Activated CD8-positive, alpha-beta memory T cell treated with anti-CD3 and anti-CD28 coated beads, Interleukin-2, amount 10 ng/mL, durations not matched to agents 7 days and 5 days (primary cell): ENCODE data around the gene AMER1. TPM values are rescaled to one million over a fixed set of nuclear protein-coding genes. Genes with fewer than 3 reads are reported as not detected.
"Not testable (repeated sequence)": the region's sequence is repeated elsewhere in the genome, so short reads cannot be mapped to it uniquely, and the experiment has no call there.

ENCODE experiments used
- ATAC-seq: fragments of 150-1000 bp; cut with Tn5 transposase; one replicate; pipeline ENCODE4 v1.10.0; 2021; ENCODE audit warnings: moderate library complexity
- CTCF ChIA-PET: fragments of 350-600 bp; sonication (Branson Sonifier 250); formaldehyde crosslinking; loops from one replicate; lab custom pipeline; 2021; ENCODE audit warnings: antibody characterized with exemption; lab: Charles Lee
- DNase-seq: peaks from one replicate; pipeline ENCODE4 v3.0.0-alpha.2; 2020
- H3K27ac Mint-ChIP-seq: one replicate; pipeline ENCODE4 v1.8.0; 2021; ENCODE audit warnings: mild to moderate bottlenecking, mixed read lengths
- H3K27me3 Mint-ChIP-seq: one replicate; pipeline ENCODE4 v1.8.0; 2021; ENCODE audit warnings: mixed read lengths
- H3K36me3 Mint-ChIP-seq: one replicate; pipeline ENCODE4 v1.8.0; 2021; ENCODE audit warnings: mild to moderate bottlenecking, mixed read lengths
- H3K4me1 Mint-ChIP-seq: one replicate; pipeline ENCODE4 v1.8.0; 2021; ENCODE audit warnings: mixed read lengths
- H3K4me3 Mint-ChIP-seq: one replicate; pipeline ENCODE4 v1.8.0; 2021; ENCODE audit warnings: mild to moderate bottlenecking, moderate library complexity, mixed read lengths
- H3K9me3 Mint-ChIP-seq: one replicate; pipeline ENCODE4 v1.8.0; 2022; ENCODE audit warnings: low read depth, mixed read lengths
- total RNA-seq, 2 experiments: library from RNA; stranded (reverse); gene quantifications; one replicate each; pipeline ENCODE4 v1.2.3, GENCODE V29; 2021

Gene AMER1
- 1 to 10 TPM; 3.6 to 4.1 TPM for total RNA-seq

- peak; percentile 64 for ATAC-seq
- peak within 1 kb of the TSS; percentile 89 for H3K27ac Mint-ChIP-seq
- no peaks in the 10 kb centered on the region for H3K36me3 Mint-ChIP-seq
- no peaks in the 10 kb centered on the region for H3K9me3 Mint-ChIP-seq
- CTCF ChIA-PET = no interaction called here
- peaks cover 9% of the 10 kb centered on the region for H3K4me1 Mint-ChIP-seq
- H3K27me3 Mint-ChIP-seq = no peaks in the 10 kb centered on the region
- DNase-seq = no peak
- peak within 1 kb of the TSS; percentile 80 for H3K4me3 Mint-ChIP-seq
These were observed at the start of gene AMER1 for GRCh38 chrX:64205441-64205734. Gene AMER1, minus strand, starts transcription at chrX:64205708. Its CDS starts 12,422 bp downstream, at chrX:64193286.

- DNase-seq (no peak), ATAC-seq (no peak)
- CTCF ChIA-PET = no interaction called here
- no peak within 1 kb of the TSS for H3K4me3 Mint-ChIP-seq
- peaks cover 1% of the 10 kb centered on the region for H3K4me1 Mint-ChIP-seq
- H3K27me3 Mint-ChIP-seq = no peaks in the 10 kb centered on the region
- no peaks in the 10 kb centered on the region for H3K9me3 Mint-ChIP-seq
- no peak within 1 kb of the TSS for H3K27ac Mint-ChIP-seq
- no peaks in the 10 kb centered on the region for H3K36me3 Mint-ChIP-seq
These were observed 24.8 kb upstream of the AMER1 start, which contains the start of gene ASB12 for GRCh38 chrX:64230123-64230970. Gene ASB12, minus strand, starts transcription at chrX:64230607. Its CDS starts 4,957 bp downstream, at chrX:64225650.

GRCh38 chrX:64229154-64229553, 23.6 kb upstream of the AMER1 start:
- no peaks in the 10 kb centered on the region for H3K9me3 Mint-ChIP-seq
- no peak overlapping the region for H3K27ac Mint-ChIP-seq
- H3K36me3 Mint-ChIP-seq = no peaks in the 10 kb centered on the region
- peaks cover 1% of the 10 kb centered on the region for H3K4me1 Mint-ChIP-seq
- H3K27me3 Mint-ChIP-seq = no peaks in the 10 kb centered on the region
- DNase-seq (no peak), ATAC-seq (no peak)
- CTCF ChIA-PET = no interaction called here
- H3K4me3 Mint-ChIP-seq = no peak overlapping the region

- ATAC-seq = no peak
- H3K27me3 Mint-ChIP-seq = no peaks in the 10 kb centered on the region
- H3K36me3 Mint-ChIP-seq = no peaks in the 10 kb centered on the region
- H3K9me3 Mint-ChIP-seq = no peaks in the 10 kb centered on the region
- no peak overlapping the region for H3K4me3 Mint-ChIP-seq
- CTCF ChIA-PET = no interaction called here
- peaks cover 14% of the 10 kb centered on the region for H3K4me1 Mint-ChIP-seq
- no peak for DNase-seq
- H3K27ac Mint-ChIP-seq = no peak overlapping the region
These were observed 12.5 kb upstream of the AMER1 start for GRCh38 chrX:64218023-64218422.

GRCh38 chrX:64213989-64214388, 8.5 kb upstream of the AMER1 start:
- H3K27ac Mint-ChIP-seq, H3K9me3 Mint-ChIP-seq, ATAC-seq, H3K4me1 Mint-ChIP-seq, CTCF ChIA-PET, DNase-seq, H3K36me3 Mint-ChIP-seq, H3K4me3 Mint-ChIP-seq, H3K27me3 Mint-ChIP-seq: not testable (repeated sequence)

GRCh38 chrX:64206556-64207162, 1.2 kb upstream of the AMER1 start:
- H3K27me3 Mint-ChIP-seq = no peaks in the 10 kb centered on the region
- ATAC-seq (no peak), DNase-seq (no peak)
- no peaks in the 10 kb centered on the region for H3K36me3 Mint-ChIP-seq
- CTCF ChIA-PET = interaction anchor here (1.2 kb wide), 1 partner anchor 10 kb away, joined by 3 read pairs; no protein-coding TSS in a partner anchor
- peaks cover 9% of the 10 kb centered on the region for H3K4me1 Mint-ChIP-seq
- H3K4me3 Mint-ChIP-seq = peak overlapping the region; percentile 80
- H3K9me3 Mint-ChIP-seq = no peaks in the 10 kb centered on the region
- peak overlapping the region; percentile 89 for H3K27ac Mint-ChIP-seq

GRCh38 chrX:64205735-64206501, 410 bp upstream of the AMER1 start:
- Mint-ChIP-seq H3K36me3 (no peaks in the 10 kb centered on the region), H3K4me1 (peaks cover 9% of the 10 kb centered on the region), H3K9me3 (no peaks in the 10 kb centered on the region), H3K27ac (peak overlapping the region; percentile 89), H3K27me3 (no peaks in the 10 kb centered on the region), H3K4me3 (peak overlapping the region; percentile 80)
- CTCF ChIA-PET = interaction anchor here (1.2 kb wide), 1 partner anchor 11 kb away, joined by 3 read pairs; no protein-coding TSS in a partner anchor
- DNase-seq = peak; percentile 92
- ATAC-seq = peak; percentile 93

- Mint-ChIP-seq H3K4me1 (peaks cover 9% of the 10 kb centered on the region), H3K4me3 (peak overlapping the region; percentile 80), H3K27ac (no peak overlapping the region), H3K9me3 (no peaks in the 10 kb centered on the region), H3K27me3 (no peaks in the 10 kb centered on the region), H3K36me3 (no peaks in the 10 kb centered on the region)
- DNase-seq (peak; percentile 41), ATAC-seq (no peak)
- CTCF ChIA-PET = no interaction called here
These were observed 637 bp downstream of the AMER1 start for GRCh38 chrX:64204701-64205440.

- DNase-seq (no peak), ATAC-seq (no peak)
- no peaks in the 10 kb centered on the region for H3K36me3 Mint-ChIP-seq
- peaks cover 9% of the 10 kb centered on the region for H3K4me1 Mint-ChIP-seq
- H3K4me3 Mint-ChIP-seq = peak overlapping the region; percentile 56
- no peaks in the 10 kb centered on the region for H3K9me3 Mint-ChIP-seq
- H3K27ac Mint-ChIP-seq = no peak overlapping the region
- CTCF ChIA-PET = no interaction called here
- H3K27me3 Mint-ChIP-seq = no peaks in the 10 kb centered on the region
These were observed 1.3 kb downstream of the AMER1 start for GRCh38 chrX:64204252-64204651.

- Mint-ChIP-seq H3K9me3 (no peaks in the 10 kb centered on the region), H3K27me3 (no peaks in the 10 kb centered on the region), H3K4me1 (peaks cover 8% of the 10 kb centered on the region), H3K4me3 (no peak overlapping the region), H3K36me3 (no peaks in the 10 kb centered on the region), H3K27ac (no peak overlapping the region)
- DNase-seq = no peak
- ATAC-seq = no peak
- CTCF ChIA-PET = no interaction called here
These were observed 2.6 kb downstream of the AMER1 start for GRCh38 chrX:64202808-64203325.

GRCh38 chrX:64198036-64198435, 7.5 kb downstream of the AMER1 start:
- ATAC-seq (no peak), DNase-seq (no peak)
- Mint-ChIP-seq H3K27ac (no peak overlapping the region), H3K4me3 (no peak overlapping the region), H3K27me3 (no peaks in the 10 kb centered on the region), H3K9me3 (no peaks in the 10 kb centered on the region), H3K4me1 (peaks cover 4% of the 10 kb centered on the region), H3K36me3 (no peaks in the 10 kb centered on the region)
- CTCF ChIA-PET = no interaction called here

GRCh38 chrX:64196606-64197005, 8.9 kb downstream of the AMER1 start:
- Mint-ChIP-seq H3K4me3 (no peak overlapping the region), H3K4me1 (no peaks in the 10 kb centered on the region), H3K9me3 (no peaks in the 10 kb centered on the region), H3K36me3 (peaks cover 4% of the 10 kb centered on the region), H3K27ac (no peak overlapping the region), H3K27me3 (no peaks in the 10 kb centered on the region)
- CTCF ChIA-PET = no interaction called here
- DNase-seq (no peak), ATAC-seq (no peak)

GRCh38 chrX:64195862-64196261, 9.6 kb downstream of the AMER1 start:
- H3K9me3 Mint-ChIP-seq = no peaks in the 10 kb centered on the region
- DNase-seq (no peak), ATAC-seq (no peak)
- no peaks in the 10 kb centered on the region for H3K4me1 Mint-ChIP-seq
- H3K27ac Mint-ChIP-seq = no peak overlapping the region
- CTCF ChIA-PET = no interaction called here
- H3K27me3 Mint-ChIP-seq = no peaks in the 10 kb centered on the region
- H3K4me3 Mint-ChIP-seq = no peak overlapping the region
- H3K36me3 Mint-ChIP-seq = peaks cover 8% of the 10 kb centered on the region
